Stomach (tissue), 19 donors: ENCODE data around the gene CPXCR1. TPM values are rescaled to one million over a fixed set of nuclear protein-coding genes. Genes with fewer than 3 reads are reported as not detected.
"Not testable (repeated sequence)": the region's sequence is repeated elsewhere in the genome, so short reads cannot be mapped to it uniquely, and the experiment has no call there.

Experiments
- DNase-seq, 2 donors: peaks; one replicate each; pipeline versions ENCODE4 v3.0.0 to v3.0.0-alpha.2; 2013 to 2019
- H3K27ac ChIP-seq, 5 donors: fragments of 200-600 bp in 4 of 5; sonication (generic) in 4 of 5; one replicate each; pipeline ENCODE4 v1.5.1; 2013 to 2019; ENCODE audit warnings: mild to moderate bottlenecking in 1 of 5, moderate library complexity in 1 of 5
- H3K27me3 ChIP-seq, 3 donors: fragments of 200-600 bp; sonication (generic); one replicate each; pipeline ENCODE4 v1.5.1; 2017 to 2019; ENCODE audit warnings: mixed run types in 1 of 3
- H3K36me3 ChIP-seq, 4 donors: fragments of 200-600 bp; sonication (generic); 1 replicate in 3 of 4; 2 replicates in 1 of 4; pipeline ENCODE4 v1.5.1; 2016 to 2019
- H3K4me1 ChIP-seq, 4 donors: fragments of 200-600 bp; sonication (generic); one replicate each; pipeline ENCODE4 v1.5.1; 2016 to 2019
- H3K4me3 ChIP-seq, 4 donors: fragments of 200-600 bp; sonication (generic) in 3 of 4; one replicate each; pipeline ENCODE4 v1.5.1; 2016 to 2019; ENCODE audit warnings: mild to moderate bottlenecking in 1 of 4
- H3K9me3 ChIP-seq, 4 donors: fragments of 200-600 bp; sonication (generic); one replicate each; pipeline ENCODE4 v1.5.1; 2016 to 2019
- CTCF ChIP-seq, 7 experiments: fragments of 450-650 bp in 4 of 7; fragments of 200-600 bp in 3 of 7; sonication (generic) in 3 of 7; IDR thresholded peaks; one replicate each; pipeline ENCODE4 v1.5.1; 2016 to 2019; ENCODE audit warnings: antibody characterized with exemption in 7 of 7, control low read depth in 2 of 7, mild to moderate bottlenecking in 1 of 7
- EP300 ChIP-seq: sonication (generic); formaldehyde crosslinking; IDR thresholded peaks from one replicate; pipeline ENCODE4 v1.6.1; 2017; ENCODE audit warnings: antibody characterized with exemption
- POLR2A ChIP-seq, 4 donors: fragments of 450-650 bp; IDR thresholded peaks; one replicate each; pipeline ENCODE4 v1.6.1; 2016; ENCODE audit warnings: antibody characterized with exemption in 4 of 4, control low read depth in 2 of 4, mild to moderate bottlenecking in 1 of 4, moderate library complexity in 1 of 4
- POLR2AphosphoS5 ChIP-seq, 3 donors: sonication (generic); formaldehyde crosslinking; IDR thresholded peaks; one replicate each; pipeline ENCODE4 v1.6.1; 2016; ENCODE audit warnings: antibody characterized with exemption in 3 of 3
- WGBS, 5 donors: extraction: QIAGEN DNeasy Blood & Tissue Kit in 3 of 5; methylation state at CpG; one replicate each; pipeline versions ENCODE4 v1.1.5 to v1.1.7; 2013 to 2018; 5-methylcytosine and 5-hydroxymethylcytosine counted together
- intact Hi-C: fragments of 100-400 bp; cut with DNase I; formaldehyde crosslinking; loops from one replicate; pipeline ENCODE4 v1.15.1; 2023; ENCODE audit warnings: low total_unique reads
- long read RNA-seq, 10 donors: transcript quantifications; one replicate each; lab custom pipeline, GENCODE V29; 2026
- polyA plus RNA-seq, 3 donors: library from polyadenylated mRNA; stranded (reverse); fragments of 200-250 nt; gene quantifications; one replicate each; pipeline ENCODE4 v1.2.3, GENCODE V29; 2013
- total RNA-seq, 5 donors: library from RNA; depleted of rRNA; stranded (reverse); fragments of >200 nt; gene quantifications; one replicate each; pipeline versions ENCODE4 v1.1.0 to v1.2.3, GENCODE V29; 2014 to 2016
- donor health status: healthy with polysubstance abuse.
- donor health status: Bipolar disorder and iron deficiency.
- donor health status: healthy.

Gene CPXCR1
- not detected for total RNA-seq
- not detected for polyA plus RNA-seq
- long read RNA-seq, donor 1: 0 reads
- long read RNA-seq, donor 2: 0 reads
- long read RNA-seq, donor 3: 0 reads
- long read RNA-seq, donor 4: 0 reads
- long read RNA-seq, donor 5: 0 reads
- long read RNA-seq, donor 6: 0 reads
- long read RNA-seq, donor 7: 0 reads
- long read RNA-seq, donor 8: 0 reads
- long read RNA-seq, donor 9: 0 reads
- long read RNA-seq, donor 10: 0 reads

DNA sequence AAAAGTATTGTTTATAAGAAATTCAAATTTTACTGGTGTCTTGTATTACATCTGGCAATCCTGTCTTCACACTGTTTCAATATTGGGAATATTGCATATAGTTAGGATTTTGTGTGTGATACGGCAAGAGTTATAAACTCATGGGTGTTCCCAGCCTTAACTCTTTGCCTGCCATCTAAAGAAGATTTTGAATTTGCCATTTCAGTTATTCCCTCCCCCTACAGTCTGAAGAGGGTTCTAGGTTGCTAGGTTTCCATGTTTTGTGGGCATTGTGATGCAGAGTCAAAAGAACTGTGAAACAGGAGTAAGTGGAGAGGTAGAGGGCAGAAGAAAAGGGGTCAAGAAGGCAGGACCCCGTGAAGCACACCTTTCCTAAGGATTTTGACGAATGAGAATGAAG, at the start of gene CPXCR1:
TSS of gene CPXCR1 (plus strand) at position 301 of the 400 bp plus-strand sequence. CDS start 6,190 bp downstream, outside the sequence.
- Histone ChIP-seq H3K4me3 (no peak within 1 kb of the TSS), H3K27me3 (no peaks in the 10 kb centered on the region), H3K27ac (no peak within 1 kb of the TSS), H3K9me3 (peaks cover 0 to 8% (median 3%) of the 10 kb centered on the region in 4 donors), H3K36me3 (no peaks in the 10 kb centered on the region), H3K4me1 (no peaks in the 10 kb centered on the region)
- intact Hi-C loops: no loop called here
- 44 to 60% (median 55%) methylated on average over 3 of the region's 3 CpGs for WGBS, 5 donors
- no peak for TF ChIP-seq EP300
- no peak for TF ChIP-seq POLR2A (IDR thresholded peaks at IDR 0.05)
- TF ChIP-seq CTCF (IDR thresholded peaks at IDR 0.05): no peak
- TF ChIP-seq POLR2AphosphoS5 (IDR thresholded peaks at IDR 0.05): no peak
- DNase-seq: no peak

DNA sequence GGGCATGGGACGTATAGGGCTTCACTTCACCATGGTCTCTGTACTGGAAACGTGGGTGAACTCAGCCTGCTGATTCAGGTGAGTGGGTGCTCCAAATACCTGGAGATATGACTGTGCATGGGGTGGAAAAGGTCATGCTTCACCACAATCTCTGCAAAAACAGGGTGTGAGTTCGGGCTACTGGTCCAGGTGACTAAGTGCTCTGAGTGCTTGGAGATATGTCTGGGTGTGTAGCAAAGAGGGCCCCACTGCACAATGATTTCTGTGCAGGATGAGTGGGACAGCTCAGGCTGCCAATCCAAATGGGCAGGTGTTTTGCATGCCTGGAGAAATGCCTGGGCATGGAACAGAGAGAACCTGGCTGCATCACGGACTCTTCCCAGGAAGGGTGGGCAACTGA, 11.2 kb upstream of the CPXCR1 start:
- Histone ChIP-seq H3K36me3 (no peaks in the 10 kb centered on the region), H3K4me3 (no peak overlapping the region), H3K27ac (no peak overlapping the region), H3K9me3 (no peaks in the 10 kb centered on the region), H3K27me3 (no peaks in the 10 kb centered on the region), H3K4me1 (no peaks in the 10 kb centered on the region)
- intact Hi-C loops: no loop called here
- 73 to 79% (median 76%) methylated on average over 4 of the region's 4 CpGs; no CpG with 5 or more reads in 1 of the 5 donors for WGBS, 5 donors
- TF ChIP-seq CTCF (IDR thresholded peaks at IDR 0.05) (no peak), EP300 (no peak), POLR2AphosphoS5 (IDR thresholded peaks at IDR 0.05) (no peak), POLR2A (IDR thresholded peaks at IDR 0.05) (no peak)
- DNase-seq: no peak

GRCh38 chrX:88746215-88746614, 810 bp upstream of the CPXCR1 start:
- H3K4me1 ChIP-seq, H3K27ac ChIP-seq, H3K9me3 ChIP-seq, DNase-seq, H3K36me3 ChIP-seq, intact Hi-C loops, H3K4me3 ChIP-seq, H3K27me3 ChIP-seq: not testable (repeated sequence)
- WGBS, 5 donors: 91 to 99% (median 94%) methylated on average over 4 to 11 of the region's 11 CpGs; no CpG with 5 or more reads in 1 of the 5 donors

DNA sequence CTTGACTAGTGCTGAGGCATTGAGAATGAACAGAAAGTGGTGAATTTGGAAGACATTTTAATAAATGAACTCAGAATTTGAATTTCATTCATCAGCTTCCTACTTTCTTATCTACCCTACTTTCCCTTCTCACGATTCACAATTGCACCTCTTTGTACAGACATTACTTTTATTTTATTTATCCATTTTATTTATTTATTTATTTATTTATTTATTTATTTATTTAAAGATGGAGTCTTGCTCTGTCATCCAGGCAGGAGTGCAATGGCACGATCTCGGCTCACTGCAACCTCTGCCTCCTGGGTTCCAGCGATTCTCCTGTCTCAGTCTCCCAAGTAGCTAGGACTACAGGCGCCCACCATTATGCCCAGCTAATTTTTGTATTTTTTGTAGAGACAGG, 5.3 kb downstream of the CPXCR1 start:
- H3K36me3 ChIP-seq, H3K27me3 ChIP-seq, H3K9me3 ChIP-seq, H3K27ac ChIP-seq, H3K4me1 ChIP-seq, intact Hi-C loops, H3K4me3 ChIP-seq, DNase-seq: not testable (repeated sequence)
- 87 to 96% (median 94%) methylated on average over 5 of the region's 5 CpGs for WGBS, 5 donors

- intact Hi-C loops: no loop called here
- WGBS, 5 donors: 31 to 87% (median 68%) methylated on average over 2 to 4 of the region's 4 CpGs
- TF ChIP-seq POLR2AphosphoS5 (IDR thresholded peaks at IDR 0.05) (no peak), POLR2A (IDR thresholded peaks at IDR 0.05) (no peak), CTCF (IDR thresholded peaks at IDR 0.05) (no peak), EP300 (no peak)
- no peaks in the 10 kb centered on the region for H3K4me1 ChIP-seq
- H3K4me3 ChIP-seq: no peak overlapping the region
- no peaks in the 10 kb centered on the region for H3K36me3 ChIP-seq
- no peak for DNase-seq
- H3K27ac ChIP-seq: no peak overlapping the region
- no peaks in the 10 kb centered on the region for H3K27me3 ChIP-seq
- H3K9me3 ChIP-seq: peaks cover 0 to 9% (median 0%) of the 10 kb centered on the region in 4 donors
These were observed 42.8 kb downstream of the CPXCR1 start for GRCh38 chrX:88789825-88790224.
